Inferior parietal cortex (tissue), 1 donor: ENCODE measurements around the gene FOXJ1.

Experiments
- DNase-seq: peaks from one replicate; pipeline ENCODE4 v3.0.0-alpha.2; 2016; ENCODE audit errors: extremely low spot score

FOXJ1 gene

GRCh38 chr17:76123749-76124581 is 17.1 kb downstream of the FOXJ1 start:
- no peak for DNase-seq

- DNase-seq = no peak
Measured at GRCh38 chr17:76123191-76123499, 17.9 kb downstream of the FOXJ1 start.

GRCh38 chr17:76122431-76123190 is 18.4 kb downstream of the FOXJ1 start:
- no peak for DNase-seq

GRCh38 chr17:76121932-76122430 is 19.1 kb downstream of the FOXJ1 start:
- no peak for DNase-seq

GRCh38 chr17:76120658-76121008 is 20.4 kb downstream of the FOXJ1 start:
- no peak for DNase-seq

- DNase-seq = no peak
Measured at GRCh38 chr17:76119409-76120371, 21.4 kb downstream of the FOXJ1 start.

- DNase-seq = no peak
Measured at GRCh38 chr17:76115138-76115754, 25.8 kb downstream of the FOXJ1 start.

GRCh38 chr17:76111956-76112355 is 29.1 kb downstream of the FOXJ1 start:
- no peak for DNase-seq

- DNase-seq = no peak
Measured at GRCh38 chr17:76107509-76107908, 33.5 kb downstream of the FOXJ1 start.

GRCh38 chr17:76106703-76107102 is 34.3 kb downstream of the FOXJ1 start:
- DNase-seq = no peak

GRCh38 chr17:76104896-76105231 is 36.2 kb downstream of the FOXJ1 start:
- DNase-seq = no peak

- DNase-seq = no peak
Measured at GRCh38 chr17:76104140-76104895, 36.7 kb downstream of the FOXJ1 start.

GRCh38 chr17:76103274-76104139 is 37.5 kb downstream of the FOXJ1 start, which contains the start of gene EXOC7:
Gene EXOC7 (minus strand): TSS chr17:76103787. CDS start chr17:76103692, 95 bp downstream.
- peak; percentile 97 for DNase-seq

GRCh38 chr17:76102944-76103273 is 38.1 kb downstream of the FOXJ1 start:
- no peak for DNase-seq

- DNase-seq = no peak
Measured at GRCh38 chr17:76097716-76098295, 43.2 kb downstream of the FOXJ1 start.

- DNase-seq = no peak
Measured at GRCh38 chr17:76095943-76096342, 45.1 kb downstream of the FOXJ1 start.

- DNase-seq = no peak
Measured at GRCh38 chr17:76094046-76094445, 47.0 kb downstream of the FOXJ1 start.

GRCh38 chr17:76092526-76093413 is 48.3 kb downstream of the FOXJ1 start:
- DNase-seq = no peak
